ENCODE results near the gene CARMIL1. TPM values are rescaled to one million over a fixed set of nuclear protein-coding genes. Genes with fewer than 3 reads are reported as not detected.

Gene CARMIL1
- total RNA-seq, 2 experiments from 2014 or later, result 1.3 to 1.5 TPM

DNA sequence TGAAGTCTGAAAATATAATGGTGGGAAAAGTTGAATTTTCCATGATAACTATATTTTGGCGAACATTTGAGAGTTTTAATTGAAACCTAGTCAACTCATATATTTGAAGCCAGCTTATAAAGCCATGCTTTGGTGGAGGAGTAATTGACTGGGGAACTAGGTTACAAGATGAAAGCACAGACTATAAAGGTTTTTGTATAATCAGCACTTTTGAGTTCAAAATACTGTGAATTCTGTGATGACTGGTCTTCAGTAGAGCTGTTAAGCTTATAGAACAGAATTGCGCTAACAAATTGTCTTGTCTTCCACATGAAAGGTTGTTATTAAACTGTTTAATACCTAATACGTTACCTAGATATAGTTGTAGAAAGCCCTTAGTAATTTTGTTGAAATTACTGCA lies 213.8 kb downstream of the CARMIL1 start:
- H3K36me3 Mint-ChIP-seq (ENCODE audit: low read depth), result no peaks in the 10 kb centered on the region
- no peak overlapping the region for H3K27ac Mint-ChIP-seq
- POLR2A ChIA-PET, result no interaction called here
- H3K4me1 Mint-ChIP-seq, result peaks cover 4% of the 10 kb centered on the region
- no peaks in the 10 kb centered on the region for H3K9me3 Mint-ChIP-seq
- CTCF ChIA-PET, result interaction anchor here (1.1 to 7.4 kb wide), 3 partner anchors 8 to 228 kb away, joined by 3 to 125 read pairs (median 69); partner anchors contain the start of gene CARMIL1
- H3K4me3 Mint-ChIP-seq, result no peak overlapping the region
- H3K27me3 Mint-ChIP-seq, result no peaks in the 10 kb centered on the region
- no peak for DNase-seq

DNA sequence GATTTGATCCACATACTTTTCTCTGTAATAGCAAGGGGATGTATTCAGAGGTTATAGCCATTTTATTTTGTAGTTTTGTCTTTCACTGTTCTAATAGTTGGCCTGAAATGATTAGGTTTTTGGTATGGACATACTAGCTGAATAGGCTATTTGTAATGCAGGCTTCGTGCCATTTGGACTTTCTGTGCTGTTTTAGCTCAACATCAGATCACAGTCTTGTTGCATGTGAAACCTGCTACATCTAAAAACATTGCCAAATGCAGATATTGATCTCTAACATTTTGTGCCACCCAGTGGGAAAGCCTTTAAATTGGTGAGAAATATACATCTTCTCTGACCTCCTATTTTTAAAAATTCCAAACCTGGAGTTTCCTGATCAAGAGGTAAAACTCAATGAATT lies 215.3 kb downstream of the CARMIL1 start:
- DNase-seq, result no peak
- Mint-ChIP-seq H3K4me3 (no peak overlapping the region), H3K27me3 (no peaks in the 10 kb centered on the region), H3K9me3 (no peaks in the 10 kb centered on the region), H3K36me3 (ENCODE audit: low read depth) (no peaks in the 10 kb centered on the region), H3K27ac (no peak overlapping the region), H3K4me1 (peaks cover 4% of the 10 kb centered on the region)
- ChIA-PET POLR2A (no interaction called here), CTCF (interaction anchor here (0.6 to 2.9 kb wide), 3 partner anchors 215 to 271 kb away, joined by 3 to 11 read pairs (median 4); partner anchors contain the start of gene CARMIL1)

DNA sequence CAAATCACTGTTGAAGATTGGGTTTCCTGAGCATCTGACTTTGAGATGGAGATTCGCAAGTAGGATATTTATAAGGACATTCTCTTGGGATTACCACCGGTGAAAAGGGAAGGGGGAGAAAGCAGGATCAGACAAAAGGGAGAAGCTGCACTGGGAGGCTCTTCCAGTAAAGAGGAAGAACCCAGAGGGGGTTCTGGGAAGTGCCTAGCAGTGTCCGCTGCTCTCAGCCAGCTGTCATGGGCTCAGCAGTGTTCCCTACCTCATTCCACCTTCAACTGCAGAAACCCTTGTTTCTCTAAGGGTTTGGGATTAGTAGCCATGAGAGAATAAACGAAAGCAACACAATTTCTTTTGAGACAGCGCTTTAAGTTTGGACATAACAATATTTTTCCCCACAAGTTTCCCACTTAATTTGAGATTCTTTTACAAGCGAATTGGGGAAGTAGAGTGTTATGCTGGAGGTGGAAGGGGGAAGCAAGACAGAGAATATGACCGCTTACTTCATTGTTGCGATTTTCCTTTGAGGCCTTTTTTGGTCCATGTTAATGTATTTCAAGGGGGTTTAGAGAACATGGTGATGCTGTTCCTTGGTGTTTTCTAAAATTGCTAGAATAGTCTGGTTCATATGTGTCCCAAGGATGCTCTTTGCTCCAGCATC lies 218.3 kb downstream of the CARMIL1 start:
- Mint-ChIP-seq H3K27ac (no peak overlapping the region), H3K36me3 (ENCODE audit: low read depth) (no peaks in the 10 kb centered on the region), H3K4me1 (no peaks in the 10 kb centered on the region), H3K27me3 (no peaks in the 10 kb centered on the region), H3K4me3 (no peak overlapping the region), H3K9me3 (no peaks in the 10 kb centered on the region)
- DNase-seq, result no peak
- ChIA-PET CTCF (no interaction called here), POLR2A (no interaction called here)

DNA sequence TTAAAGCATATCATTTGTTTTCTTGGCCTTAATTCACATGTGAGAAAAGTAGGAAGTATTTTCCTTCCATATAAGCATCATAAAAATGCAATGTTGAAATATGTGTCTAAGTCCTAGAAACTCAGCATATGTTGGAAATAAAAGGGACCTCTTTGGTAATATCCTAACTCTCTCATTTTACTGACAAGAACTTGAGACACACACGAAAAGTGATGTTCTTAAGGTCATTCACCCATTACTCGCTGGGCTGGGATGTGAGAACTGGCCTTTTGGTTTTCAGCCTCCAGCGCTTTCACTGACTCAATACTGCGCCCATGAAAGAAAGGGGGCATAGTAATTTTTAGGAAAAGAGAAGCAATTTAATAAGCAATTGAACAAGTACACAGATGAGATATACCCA lies 219.3 kb downstream of the CARMIL1 start:
- H3K4me3 Mint-ChIP-seq, result no peak overlapping the region
- H3K4me1 Mint-ChIP-seq, result no peaks in the 10 kb centered on the region
- H3K27me3 Mint-ChIP-seq, result no peaks in the 10 kb centered on the region
- no peaks in the 10 kb centered on the region for H3K36me3 Mint-ChIP-seq (ENCODE audit: low read depth)
- no peak for DNase-seq
- ChIA-PET CTCF (no interaction called here), POLR2A (no interaction called here)
- no peak overlapping the region for H3K27ac Mint-ChIP-seq
- no peaks in the 10 kb centered on the region for H3K9me3 Mint-ChIP-seq

DNA sequence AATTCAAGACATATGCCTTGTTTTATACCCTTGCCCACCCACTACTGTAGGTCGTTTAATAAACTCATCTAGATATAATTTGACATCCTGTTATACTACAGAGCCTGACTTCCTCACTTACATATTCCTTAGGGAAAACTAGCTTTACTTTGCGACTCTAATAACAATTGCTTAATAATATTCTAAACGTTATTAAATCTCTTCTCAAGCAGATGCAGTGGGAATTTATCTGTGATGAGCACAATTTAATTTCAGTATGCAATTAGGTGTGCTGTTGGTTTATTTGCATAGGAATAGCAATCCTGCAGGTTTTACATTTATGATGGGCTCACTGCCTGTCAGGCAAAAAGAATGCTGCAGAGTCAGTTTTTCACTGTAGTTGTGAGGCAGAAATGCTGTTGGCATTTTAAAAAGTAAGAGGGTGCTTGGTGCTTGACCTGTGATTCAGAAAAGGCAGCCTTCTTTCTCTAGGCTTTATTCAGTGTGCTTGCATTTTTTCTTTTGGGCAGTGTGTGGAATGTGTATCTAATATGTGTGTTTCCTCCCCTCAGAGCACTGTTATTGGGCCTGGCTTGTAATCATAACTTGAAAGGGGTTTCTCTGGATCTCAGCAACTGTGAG lies 220.6 kb downstream of the CARMIL1 start:
- Mint-ChIP-seq H3K9me3 (no peaks in the 10 kb centered on the region), H3K27ac (no peak overlapping the region), H3K4me3 (no peak overlapping the region), H3K27me3 (no peaks in the 10 kb centered on the region), H3K36me3 (ENCODE audit: low read depth) (no peaks in the 10 kb centered on the region), H3K4me1 (no peaks in the 10 kb centered on the region)
- CTCF ChIA-PET, result interaction anchor here (1.0 to 1.4 kb wide), 2 partner anchors 9 to 276 kb away, joined by 4 to 5 read pairs; no protein-coding TSS in a partner anchor
- no peak for DNase-seq
- POLR2A ChIA-PET, result no interaction called here

GRCh38 chr6:25503686-25504085 lies 224.5 kb downstream of the CARMIL1 start:
- H3K4me1 Mint-ChIP-seq, result no peaks in the 10 kb centered on the region
- H3K4me3 Mint-ChIP-seq, result no peak overlapping the region
- CTCF ChIA-PET, result interaction anchor here (1.1 to 2.2 kb wide), 4 partner anchors 10 to 224 kb away, joined by 3 to 9 read pairs (median 4); partner anchors contain the start of gene CARMIL1
- H3K27me3 Mint-ChIP-seq, result no peaks in the 10 kb centered on the region
- no peak overlapping the region for H3K27ac Mint-ChIP-seq
- no peaks in the 10 kb centered on the region for H3K36me3 Mint-ChIP-seq (ENCODE audit: low read depth)
- H3K9me3 Mint-ChIP-seq, result no peaks in the 10 kb centered on the region
- POLR2A ChIA-PET, result no interaction called here
- DNase-seq, result no peak

- no peak for DNase-seq
Measured at GRCh38 chr6:25504661-25505060, 225.5 kb downstream of the CARMIL1 start.

DNA sequence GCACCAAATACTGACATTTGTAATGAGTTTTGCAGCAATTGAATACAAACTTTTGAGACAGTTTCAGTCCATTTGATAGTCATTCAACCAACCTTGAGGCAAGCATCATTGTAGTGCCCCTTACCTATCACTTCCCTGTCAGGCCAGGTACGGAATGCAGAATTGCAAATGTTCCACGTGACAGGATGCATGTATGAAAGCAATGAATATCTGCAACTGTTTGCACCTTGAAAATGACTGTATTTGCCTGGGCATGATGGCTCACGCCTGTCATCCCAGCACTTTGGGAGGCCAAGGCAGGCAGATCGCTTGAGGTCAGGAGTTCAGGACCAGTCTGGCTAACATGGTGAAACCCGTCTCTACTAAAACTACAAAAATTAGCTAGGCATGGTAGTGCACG lies 226.8 kb downstream of the CARMIL1 start:
- Mint-ChIP-seq H3K9me3 (no peaks in the 10 kb centered on the region), H3K4me3 (no peak overlapping the region), H3K4me1 (no peaks in the 10 kb centered on the region), H3K27ac (no peak overlapping the region), H3K27me3 (no peaks in the 10 kb centered on the region), H3K36me3 (ENCODE audit: low read depth) (no peaks in the 10 kb centered on the region)
- DNase-seq, result no peak
- ChIA-PET POLR2A (no interaction called here), CTCF (interaction anchor here (1.6 to 2.0 kb wide), 2 partner anchors 240 to 283 kb away, joined by 4 to 9 read pairs; no protein-coding TSS in a partner anchor)

More at GRCh38 chr6:25504661-25505060, 225.5 kb downstream of the CARMIL1 start:
- ChIA-PET POLR2A (no interaction called here), CTCF (interaction anchor here (0.8 to 2.2 kb wide), 6 partner anchors 8 to 280 kb away, joined by 3 to 9 read pairs (median 4); no protein-coding TSS in a partner anchor)
- Mint-ChIP-seq H3K4me3 (no peak overlapping the region), H3K9me3 (no peaks in the 10 kb centered on the region), H3K27me3 (no peaks in the 10 kb centered on the region), H3K36me3 (ENCODE audit: low read depth) (no peaks in the 10 kb centered on the region), H3K27ac (no peak overlapping the region), H3K4me1 (no peaks in the 10 kb centered on the region)

GRCh38 chr6:25508051-25508450 lies 228.9 kb downstream of the CARMIL1 start:
- Mint-ChIP-seq H3K27me3 (no peaks in the 10 kb centered on the region), H3K27ac (no peak overlapping the region), H3K9me3 (no peaks in the 10 kb centered on the region), H3K4me1 (no peaks in the 10 kb centered on the region), H3K36me3 (ENCODE audit: low read depth) (no peaks in the 10 kb centered on the region), H3K4me3 (no peak overlapping the region)
- CTCF ChIA-PET, result no interaction called here
- POLR2A ChIA-PET, result no interaction called here
- no peak for DNase-seq

DNA sequence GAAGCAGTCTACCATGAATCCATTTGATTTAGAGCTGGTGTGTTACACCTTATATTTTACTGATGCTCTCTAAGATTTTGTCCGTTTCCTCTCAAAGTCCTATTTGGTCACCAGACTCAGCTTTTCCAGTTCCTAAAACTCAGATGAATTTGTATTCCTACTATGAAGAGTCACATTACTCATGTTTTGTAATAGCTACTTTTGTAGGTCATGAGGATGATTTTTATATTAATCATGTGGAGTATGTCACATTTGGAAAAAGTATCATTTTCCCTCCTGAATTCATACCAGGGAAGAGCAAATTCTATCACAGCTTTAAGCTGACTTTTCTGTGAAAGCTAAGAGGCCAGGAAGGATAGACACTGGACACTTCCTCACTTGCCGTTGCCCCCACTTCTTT lies 232.2 kb downstream of the CARMIL1 start:
- Mint-ChIP-seq H3K27me3 (no peaks in the 10 kb centered on the region), H3K4me3 (no peak overlapping the region), H3K4me1 (no peaks in the 10 kb centered on the region), H3K27ac (no peak overlapping the region), H3K36me3 (ENCODE audit: low read depth) (no peaks in the 10 kb centered on the region), H3K9me3 (no peaks in the 10 kb centered on the region)
- ChIA-PET CTCF (interaction anchor here (1.2 to 1.9 kb wide), 2 partner anchors 21 to 246 kb away, joined by 4 to 7 read pairs; no protein-coding TSS in a partner anchor), POLR2A (interaction anchor here (0.7 kb wide), 1 partner anchor 158 kb away, joined by 3 read pairs; no protein-coding TSS in a partner anchor)
- no peak for DNase-seq

- ChIA-PET POLR2A (no interaction called here), CTCF (interaction anchor here (0.5 to 1.5 kb wide), 3 partner anchors 8 to 247 kb away, joined by 3 to 4 read pairs (median 3); no protein-coding TSS in a partner anchor)
- H3K9me3 Mint-ChIP-seq, result no peaks in the 10 kb centered on the region
- no peak overlapping the region for H3K27ac Mint-ChIP-seq
- H3K27me3 Mint-ChIP-seq, result no peaks in the 10 kb centered on the region
- no peak overlapping the region for H3K4me3 Mint-ChIP-seq
- no peaks in the 10 kb centered on the region for H3K36me3 Mint-ChIP-seq (ENCODE audit: low read depth)
- DNase-seq, result no peak
- no peaks in the 10 kb centered on the region for H3K4me1 Mint-ChIP-seq
Measured at GRCh38 chr6:25512560-25512959, 233.4 kb downstream of the CARMIL1 start.

- POLR2A ChIA-PET, result no interaction called here
- DNase-seq, result no peak
- Mint-ChIP-seq H3K4me1 (no peaks in the 10 kb centered on the region), H3K36me3 (ENCODE audit: low read depth) (no peaks in the 10 kb centered on the region), H3K9me3 (no peaks in the 10 kb centered on the region), H3K27ac (no peak overlapping the region), H3K4me3 (no peak overlapping the region), H3K27me3 (no peaks in the 10 kb centered on the region)
- CTCF ChIA-PET, result interaction anchor here (2.3 kb wide), 1 partner anchor 37 kb away, joined by 7 read pairs; no protein-coding TSS in a partner anchor
Measured at GRCh38 chr6:25519856-25520255, 240.7 kb downstream of the CARMIL1 start.

DNA sequence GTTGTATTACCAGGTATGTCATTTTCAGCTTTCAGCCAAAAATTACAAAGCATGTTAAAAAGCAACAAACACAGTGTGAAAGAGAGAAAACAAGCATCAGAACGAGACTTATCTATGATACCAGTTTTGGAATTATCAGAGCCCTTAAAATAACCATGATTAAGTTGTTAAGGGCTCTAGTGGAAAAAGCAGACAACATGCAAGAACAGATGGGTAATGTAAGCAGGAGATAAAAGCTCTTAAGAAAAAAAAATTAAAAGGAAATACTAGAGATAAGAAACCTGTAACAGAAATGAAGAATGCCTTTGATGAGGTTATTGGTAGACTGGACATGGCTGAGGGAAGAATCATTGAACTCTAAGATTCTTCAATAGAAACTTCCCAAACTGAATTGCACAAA lies 245.4 kb downstream of the CARMIL1 start:
- ChIA-PET POLR2A (no interaction called here), CTCF (interaction anchor here (2.3 kb wide), 1 partner anchor 32 kb away, joined by 6 read pairs; no protein-coding TSS in a partner anchor)
- no peak overlapping the region for H3K4me3 Mint-ChIP-seq

More for the DNA sequence above, 245.4 kb downstream of the CARMIL1 start:
- DNase-seq, result no peak
- H3K36me3 Mint-ChIP-seq (ENCODE audit: low read depth), result no peaks in the 10 kb centered on the region
- H3K27ac Mint-ChIP-seq, result no peak overlapping the region
- H3K9me3 Mint-ChIP-seq, result no peaks in the 10 kb centered on the region
- no peaks in the 10 kb centered on the region for H3K27me3 Mint-ChIP-seq
- H3K4me1 Mint-ChIP-seq, result no peaks in the 10 kb centered on the region
